GM10266 (cell line): ENCODE data around the gene SREBF1.

ENCODE experiments used
- DNase-seq: peaks from one replicate; pipeline ENCODE4 v3.0.0; 2012; ENCODE audit errors: extremely low spot score
- CTCF ChIP-seq: IDR thresholded peaks from 2 replicates; pipeline ENCODE4 v1.5.1; 2012; ENCODE audit warnings: mild to moderate bottlenecking, low read depth; ENCODE audit not compliant: control insufficient read depth, insufficient read depth; ENCODE audit errors: missing control alignments

The SREBF1 gene

GRCh38 chr17:17857496-17857895 lies 20.7 kb upstream of the SREBF1 start:
- no peak for TF ChIP-seq CTCF
- no peak for DNase-seq

GRCh38 chr17:17856386-17856785 lies 19.6 kb upstream of the SREBF1 start:
- no peak for DNase-seq
- TF ChIP-seq CTCF: no peak

- TF ChIP-seq CTCF: no peak
- no peak for DNase-seq
These were observed 19.2 kb upstream of the SREBF1 start for GRCh38 chr17:17855976-17856375.

GRCh38 chr17:17853811-17854447 lies 17.1 kb upstream of the SREBF1 start:
- TF ChIP-seq CTCF: no peak
- no peak for DNase-seq

- TF ChIP-seq CTCF: no peak
- DNase-seq: no peak
These were observed 16.1 kb upstream of the SREBF1 start for GRCh38 chr17:17852930-17853329.

GRCh38 chr17:17851103-17852002 lies 14.6 kb upstream of the SREBF1 start:
- no peak for TF ChIP-seq CTCF
- DNase-seq: no peak

GRCh38 chr17:17849845-17850373 lies 13.1 kb upstream of the SREBF1 start:
- TF ChIP-seq CTCF: peak; percentile 25

More at GRCh38 chr17:17849845-17850373, 13.1 kb upstream of the SREBF1 start:
- DNase-seq: peak; percentile 67
